ENCODE results near the gene P2RX7. TPM values are rescaled to one million over a fixed set of nuclear protein-coding genes. Genes with fewer than 3 reads are reported as not detected.

Gene P2RX7
- total and polyA plus RNA-seq, 9 of the 15 experiments (the other 6 are each of a cell fraction or from before 2014, with no cell fraction given), result 0.04 to 0.65 (median 0.30) TPM

DNA sequence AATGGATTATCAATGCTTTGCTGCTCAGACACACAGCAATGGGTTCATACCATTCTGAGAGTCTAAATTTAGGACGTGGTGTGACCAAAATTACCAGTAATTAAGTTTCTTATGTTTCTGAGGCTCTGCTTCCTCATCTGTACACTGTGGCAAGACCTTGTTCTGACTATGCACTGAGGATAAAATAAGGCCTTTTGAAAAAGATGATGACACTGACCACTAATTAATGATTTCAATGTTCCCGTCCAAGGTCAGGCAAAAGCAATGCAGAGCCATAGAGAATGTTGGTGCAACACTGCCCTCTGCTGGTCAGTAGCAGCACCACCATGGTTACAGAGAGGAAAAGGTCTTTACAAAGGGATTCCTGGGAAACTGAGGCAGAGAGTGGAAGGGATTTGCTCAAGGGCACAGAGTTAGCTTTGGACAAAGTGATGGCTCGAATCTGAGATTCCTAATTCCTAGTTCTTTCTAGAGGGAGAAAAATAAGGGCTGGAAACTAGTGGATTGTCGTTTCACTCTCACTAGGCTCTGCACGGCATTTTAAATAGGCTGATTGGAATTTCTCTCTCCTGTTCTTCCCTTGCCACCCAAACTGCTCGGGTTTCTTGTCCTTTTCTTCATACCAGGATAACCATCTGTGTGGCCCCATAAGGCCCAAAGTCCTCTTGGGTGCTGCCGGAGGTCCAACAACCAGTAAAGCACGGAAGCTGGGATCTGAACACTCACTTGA is 22.3 kb upstream of the P2RX7 start (continued):
- TF ChIP-seq, protein P1, sequence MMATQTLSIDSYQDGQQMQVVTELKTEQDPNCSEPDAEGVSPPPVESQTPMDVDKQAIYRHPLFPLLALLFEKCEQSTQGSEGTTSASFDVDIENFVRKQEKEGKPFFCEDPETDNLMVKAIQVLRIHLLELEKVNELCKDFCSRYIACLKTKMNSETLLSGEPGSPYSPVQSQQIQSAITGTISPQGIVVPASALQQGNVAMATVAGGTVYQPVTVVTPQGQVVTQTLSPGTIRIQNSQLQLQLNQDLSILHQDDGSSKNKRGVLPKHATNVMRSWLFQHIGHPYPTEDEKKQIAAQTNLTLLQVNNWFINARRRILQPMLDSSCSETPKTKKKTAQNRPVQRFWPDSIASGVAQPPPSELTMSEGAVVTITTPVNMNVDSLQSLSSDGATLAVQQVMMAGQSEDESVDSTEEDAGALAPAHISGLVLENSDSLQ (IDR thresholded peaks at IDR 0.05), result peak; percentile 9; the same call in 1 of the 2 replicates
- TF ChIP-seq PTTG1 (tag; IDR thresholded peaks at IDR 0.05; ENCODE audit: low read depth) (no peak), ZC3H4 (CRISPR knock-in tag; IDR thresholded peaks at IDR 0.05; ENCODE audit: borderline replicate concordance) (no peak), ZNF354B (CRISPR knock-in tag; IDR thresholded peaks at IDR 0.05) (no peak), RBM25 (IDR thresholded peaks at IDR 0.05; ENCODE audit: low read depth, low read length, severe bottlenecking) (no peak), HDAC3 (IDR thresholded peaks at IDR 0.05; ENCODE audit: borderline replicate concordance, partially characterized antibody) (no peak), RFX5 (IDR thresholded peaks at IDR 0.05; ENCODE audit: low read depth, low read length) (no peak), CREB1 (IDR thresholded peaks at IDR 0.05) (no peak), CREB1 (CRISPR knock-in tag; IDR thresholded peaks at IDR 0.05) (no peak), MYC (IDR thresholded peaks at IDR 0.05; ENCODE audit: low read depth, low read length) (no peak), MYC (CRISPR knock-in tag; IDR thresholded peaks at IDR 0.05; ENCODE audit: borderline replicate concordance, low read depth) (no peak), NUFIP1 (IDR thresholded peaks at IDR 0.05; ENCODE audit: partially characterized antibody) (no peak)
- TF ChIP-seq, protein P2, sequence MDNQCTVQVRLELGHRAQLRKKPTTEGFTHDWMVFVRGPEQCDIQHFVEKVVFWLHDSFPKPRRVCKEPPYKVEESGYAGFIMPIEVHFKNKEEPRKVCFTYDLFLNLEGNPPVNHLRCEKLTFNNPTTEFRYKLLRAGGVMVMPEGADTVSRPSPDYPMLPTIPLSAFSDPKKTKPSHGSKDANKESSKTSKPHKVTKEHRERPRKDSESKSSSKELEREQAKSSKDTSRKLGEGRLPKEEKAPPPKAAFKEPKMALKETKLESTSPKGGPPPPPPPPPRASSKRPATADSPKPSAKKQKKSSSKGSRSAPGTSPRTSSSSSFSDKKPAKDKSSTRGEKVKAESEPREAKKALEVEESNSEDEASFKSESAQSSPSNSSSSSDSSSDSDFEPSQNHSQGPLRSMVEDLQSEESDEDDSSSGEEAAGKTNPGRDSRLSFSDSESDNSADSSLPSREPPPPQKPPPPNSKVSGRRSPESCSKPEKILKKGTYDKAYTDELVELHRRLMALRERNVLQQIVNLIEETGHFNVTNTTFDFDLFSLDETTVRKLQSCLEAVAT (IDR thresholded peaks at IDR 0.05), result no peak
- TF ChIP-seq, protein P3, sequence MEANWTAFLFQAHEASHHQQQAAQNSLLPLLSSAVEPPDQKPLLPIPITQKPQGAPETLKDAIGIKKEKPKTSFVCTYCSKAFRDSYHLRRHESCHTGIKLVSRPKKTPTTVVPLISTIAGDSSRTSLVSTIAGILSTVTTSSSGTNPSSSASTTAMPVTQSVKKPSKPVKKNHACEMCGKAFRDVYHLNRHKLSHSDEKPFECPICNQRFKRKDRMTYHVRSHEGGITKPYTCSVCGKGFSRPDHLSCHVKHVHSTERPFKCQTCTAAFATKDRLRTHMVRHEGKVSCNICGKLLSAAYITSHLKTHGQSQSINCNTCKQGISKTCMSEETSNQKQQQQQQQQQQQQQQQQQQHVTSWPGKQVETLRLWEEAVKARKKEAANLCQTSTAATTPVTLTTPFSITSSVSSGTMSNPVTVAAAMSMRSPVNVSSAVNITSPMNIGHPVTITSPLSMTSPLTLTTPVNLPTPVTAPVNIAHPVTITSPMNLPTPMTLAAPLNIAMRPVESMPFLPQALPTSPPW (CRISPR knock-in tag; IDR thresholded peaks at IDR 0.05), result 0 out of 2 replicates have a peak, but pooled peaks have one; percentile 18
- TF ChIP-seq, protein P4, sequence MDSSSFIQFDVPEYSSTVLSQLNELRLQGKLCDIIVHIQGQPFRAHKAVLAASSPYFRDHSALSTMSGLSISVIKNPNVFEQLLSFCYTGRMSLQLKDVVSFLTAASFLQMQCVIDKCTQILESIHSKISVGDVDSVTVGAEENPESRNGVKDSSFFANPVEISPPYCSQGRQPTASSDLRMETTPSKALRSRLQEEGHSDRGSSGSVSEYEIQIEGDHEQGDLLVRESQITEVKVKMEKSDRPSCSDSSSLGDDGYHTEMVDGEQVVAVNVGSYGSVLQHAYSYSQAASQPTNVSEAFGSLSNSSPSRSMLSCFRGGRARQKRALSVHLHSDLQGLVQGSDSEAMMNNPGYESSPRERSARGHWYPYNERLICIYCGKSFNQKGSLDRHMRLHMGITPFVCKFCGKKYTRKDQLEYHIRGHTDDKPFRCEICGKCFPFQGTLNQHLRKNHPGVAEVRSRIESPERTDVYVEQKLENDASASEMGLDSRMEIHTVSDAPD (CRISPR knock-in tag; IDR thresholded peaks at IDR 0.05), result no peak
- TF ChIP-seq, protein P5, sequence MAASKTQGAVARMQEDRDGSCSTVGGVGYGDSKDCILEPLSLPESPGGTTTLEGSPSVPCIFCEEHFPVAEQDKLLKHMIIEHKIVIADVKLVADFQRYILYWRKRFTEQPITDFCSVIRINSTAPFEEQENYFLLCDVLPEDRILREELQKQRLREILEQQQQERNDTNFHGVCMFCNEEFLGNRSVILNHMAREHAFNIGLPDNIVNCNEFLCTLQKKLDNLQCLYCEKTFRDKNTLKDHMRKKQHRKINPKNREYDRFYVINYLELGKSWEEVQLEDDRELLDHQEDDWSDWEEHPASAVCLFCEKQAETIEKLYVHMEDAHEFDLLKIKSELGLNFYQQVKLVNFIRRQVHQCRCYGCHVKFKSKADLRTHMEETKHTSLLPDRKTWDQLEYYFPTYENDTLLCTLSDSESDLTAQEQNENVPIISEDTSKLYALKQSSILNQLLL (CRISPR knock-in tag; IDR thresholded peaks at IDR 0.05; ENCODE audit: borderline replicate concordance), result no peak
- TF ChIP-seq, protein P6, sequence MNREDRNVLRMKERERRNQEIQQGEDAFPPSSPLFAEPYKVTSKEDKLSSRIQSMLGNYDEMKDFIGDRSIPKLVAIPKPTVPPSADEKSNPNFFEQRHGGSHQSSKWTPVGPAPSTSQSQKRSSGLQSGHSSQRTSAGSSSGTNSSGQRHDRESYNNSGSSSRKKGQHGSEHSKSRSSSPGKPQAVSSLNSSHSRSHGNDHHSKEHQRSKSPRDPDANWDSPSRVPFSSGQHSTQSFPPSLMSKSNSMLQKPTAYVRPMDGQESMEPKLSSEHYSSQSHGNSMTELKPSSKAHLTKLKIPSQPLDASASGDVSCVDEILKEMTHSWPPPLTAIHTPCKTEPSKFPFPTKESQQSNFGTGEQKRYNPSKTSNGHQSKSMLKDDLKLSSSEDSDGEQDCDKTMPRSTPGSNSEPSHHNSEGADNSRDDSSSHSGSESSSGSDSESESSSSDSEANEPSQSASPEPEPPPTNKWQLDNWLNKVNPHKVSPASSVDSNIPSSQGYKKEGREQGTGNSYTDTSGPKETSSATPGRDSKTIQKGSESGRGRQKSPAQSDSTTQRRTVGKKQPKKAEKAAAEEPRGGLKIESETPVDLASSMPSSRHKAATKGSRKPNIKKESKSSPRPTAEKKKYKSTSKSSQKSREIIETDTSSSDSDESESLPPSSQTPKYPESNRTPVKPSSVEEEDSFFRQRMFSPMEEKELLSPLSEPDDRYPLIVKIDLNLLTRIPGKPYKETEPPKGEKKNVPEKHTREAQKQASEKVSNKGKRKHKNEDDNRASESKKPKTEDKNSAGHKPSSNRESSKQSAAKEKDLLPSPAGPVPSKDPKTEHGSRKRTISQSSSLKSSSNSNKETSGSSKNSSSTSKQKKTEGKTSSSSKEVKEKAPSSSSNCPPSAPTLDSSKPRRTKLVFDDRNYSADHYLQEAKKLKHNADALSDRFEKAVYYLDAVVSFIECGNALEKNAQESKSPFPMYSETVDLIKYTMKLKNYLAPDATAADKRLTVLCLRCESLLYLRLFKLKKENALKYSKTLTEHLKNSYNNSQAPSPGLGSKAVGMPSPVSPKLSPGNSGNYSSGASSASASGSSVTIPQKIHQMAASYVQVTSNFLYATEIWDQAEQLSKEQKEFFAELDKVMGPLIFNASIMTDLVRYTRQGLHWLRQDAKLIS (CRISPR knock-in tag; IDR thresholded peaks at IDR 0.05), result no peak
